ENCODE data around the gene SETD2.
"Not testable (repeated sequence)": the region's sequence is repeated elsewhere in the genome, so short reads cannot be mapped to it uniquely, and the experiment has no call there.

Gene SETD2, protein sequence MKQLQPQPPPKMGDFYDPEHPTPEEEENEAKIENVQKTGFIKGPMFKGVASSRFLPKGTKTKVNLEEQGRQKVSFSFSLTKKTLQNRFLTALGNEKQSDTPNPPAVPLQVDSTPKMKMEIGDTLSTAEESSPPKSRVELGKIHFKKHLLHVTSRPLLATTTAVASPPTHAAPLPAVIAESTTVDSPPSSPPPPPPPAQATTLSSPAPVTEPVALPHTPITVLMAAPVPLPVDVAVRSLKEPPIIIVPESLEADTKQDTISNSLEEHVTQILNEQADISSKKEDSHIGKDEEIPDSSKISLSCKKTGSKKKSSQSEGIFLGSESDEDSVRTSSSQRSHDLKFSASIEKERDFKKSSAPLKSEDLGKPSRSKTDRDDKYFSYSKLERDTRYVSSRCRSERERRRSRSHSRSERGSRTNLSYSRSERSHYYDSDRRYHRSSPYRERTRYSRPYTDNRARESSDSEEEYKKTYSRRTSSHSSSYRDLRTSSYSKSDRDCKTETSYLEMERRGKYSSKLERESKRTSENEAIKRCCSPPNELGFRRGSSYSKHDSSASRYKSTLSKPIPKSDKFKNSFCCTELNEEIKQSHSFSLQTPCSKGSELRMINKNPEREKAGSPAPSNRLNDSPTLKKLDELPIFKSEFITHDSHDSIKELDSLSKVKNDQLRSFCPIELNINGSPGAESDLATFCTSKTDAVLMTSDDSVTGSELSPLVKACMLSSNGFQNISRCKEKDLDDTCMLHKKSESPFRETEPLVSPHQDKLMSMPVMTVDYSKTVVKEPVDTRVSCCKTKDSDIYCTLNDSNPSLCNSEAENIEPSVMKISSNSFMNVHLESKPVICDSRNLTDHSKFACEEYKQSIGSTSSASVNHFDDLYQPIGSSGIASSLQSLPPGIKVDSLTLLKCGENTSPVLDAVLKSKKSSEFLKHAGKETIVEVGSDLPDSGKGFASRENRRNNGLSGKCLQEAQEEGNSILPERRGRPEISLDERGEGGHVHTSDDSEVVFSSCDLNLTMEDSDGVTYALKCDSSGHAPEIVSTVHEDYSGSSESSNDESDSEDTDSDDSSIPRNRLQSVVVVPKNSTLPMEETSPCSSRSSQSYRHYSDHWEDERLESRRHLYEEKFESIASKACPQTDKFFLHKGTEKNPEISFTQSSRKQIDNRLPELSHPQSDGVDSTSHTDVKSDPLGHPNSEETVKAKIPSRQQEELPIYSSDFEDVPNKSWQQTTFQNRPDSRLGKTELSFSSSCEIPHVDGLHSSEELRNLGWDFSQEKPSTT (N-terminal part only)

DNA sequence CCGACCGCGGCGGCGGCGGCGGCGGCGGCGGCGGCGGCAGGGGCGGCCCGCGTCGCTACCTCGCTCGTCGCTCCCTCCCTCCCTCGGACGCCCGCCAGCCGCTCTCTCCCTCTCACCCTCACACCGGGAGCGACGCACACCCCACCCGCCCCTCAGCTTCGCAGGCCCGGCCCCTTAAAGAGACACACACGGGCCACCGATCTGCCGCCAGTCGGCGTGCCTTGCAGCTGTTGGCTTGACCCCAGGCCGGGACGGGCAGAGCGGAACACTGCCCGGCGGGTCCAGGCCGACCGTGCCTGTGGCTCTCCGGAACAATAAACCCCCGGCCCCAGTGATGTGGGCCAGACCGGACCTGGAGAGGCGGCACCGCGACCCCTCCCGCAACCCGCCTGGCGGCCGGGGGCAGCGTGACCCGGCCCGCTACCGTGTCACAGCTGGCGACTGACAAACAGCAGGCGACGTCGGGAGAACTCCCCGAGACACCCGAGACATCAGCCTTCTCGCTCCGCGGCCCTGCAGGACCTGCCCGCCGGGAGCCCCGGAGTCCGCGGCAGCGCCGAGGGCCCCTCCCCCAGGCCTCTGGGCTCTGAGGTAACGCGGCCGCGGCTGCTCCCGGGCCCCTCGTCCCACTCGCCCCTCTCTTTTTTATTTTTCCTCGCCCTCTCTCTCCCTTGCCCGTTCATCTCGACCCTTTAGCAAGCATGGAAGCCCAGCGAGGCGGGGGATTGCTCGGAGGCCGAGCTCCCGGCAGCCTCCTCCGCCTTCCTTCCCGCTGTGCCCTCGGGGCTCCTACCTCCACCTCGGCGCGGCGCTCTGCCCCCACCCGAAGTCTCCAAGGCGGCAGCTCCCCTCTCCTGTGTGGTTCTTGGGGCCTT lies at the start of gene SETD2:
Gene SETD2 (minus strand): TSS at position 107 of the 875 bp plus-strand sequence. CDS start 189 bp downstream, outside the sequence.
- peak; percentile 92 for DNase-seq (ENCODE audit: low spot score)

DNA sequence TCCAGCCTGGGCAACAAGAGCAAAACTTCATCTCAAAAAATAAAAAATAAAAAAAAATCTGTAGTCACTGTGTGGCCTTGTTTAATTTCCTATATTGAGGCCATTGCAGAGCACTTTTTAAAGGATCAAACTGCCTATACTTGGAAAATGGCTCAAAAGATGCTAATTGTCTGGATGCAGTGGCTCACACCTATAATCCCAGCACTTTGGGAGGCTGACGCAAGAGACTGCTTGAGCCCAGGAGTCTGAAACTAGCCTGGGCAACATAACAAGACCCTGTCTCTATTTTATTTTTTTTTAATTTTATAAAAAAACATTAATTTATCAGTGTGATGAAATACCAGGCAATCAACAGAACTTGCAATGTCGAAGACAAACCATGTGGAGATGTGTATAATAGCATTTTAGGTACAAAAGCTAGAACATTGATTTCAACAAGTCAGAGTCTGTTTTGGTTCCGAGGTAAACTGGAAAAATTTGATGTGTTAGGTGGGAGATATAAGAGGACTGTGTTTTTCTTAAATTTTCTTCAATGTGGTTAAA lies 47.0 kb upstream of the SETD2 start:
- no peak for DNase-seq (ENCODE audit: low spot score)

DNA sequence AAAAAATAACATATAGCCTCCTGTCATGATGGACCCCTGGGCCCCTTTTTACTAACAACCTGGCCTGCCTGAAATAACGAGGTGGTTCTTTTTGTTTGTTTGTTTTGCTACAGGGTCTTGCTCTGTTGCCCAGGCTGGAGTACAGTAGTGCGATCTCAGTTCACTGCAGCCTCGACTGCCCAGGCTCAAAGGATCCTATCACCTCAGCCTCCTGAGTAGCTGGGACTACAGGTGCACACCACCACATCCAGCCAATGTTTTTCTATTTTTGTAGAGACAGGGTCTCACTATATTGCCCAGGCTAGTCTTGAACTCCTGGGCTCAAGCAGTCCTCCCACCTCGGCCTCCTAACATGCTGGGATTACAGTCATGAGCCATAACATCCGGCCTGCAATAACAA lies 42.1 kb upstream of the SETD2 start:
- not testable (repeated sequence) for DNase-seq (ENCODE audit: low spot score)

DNA sequence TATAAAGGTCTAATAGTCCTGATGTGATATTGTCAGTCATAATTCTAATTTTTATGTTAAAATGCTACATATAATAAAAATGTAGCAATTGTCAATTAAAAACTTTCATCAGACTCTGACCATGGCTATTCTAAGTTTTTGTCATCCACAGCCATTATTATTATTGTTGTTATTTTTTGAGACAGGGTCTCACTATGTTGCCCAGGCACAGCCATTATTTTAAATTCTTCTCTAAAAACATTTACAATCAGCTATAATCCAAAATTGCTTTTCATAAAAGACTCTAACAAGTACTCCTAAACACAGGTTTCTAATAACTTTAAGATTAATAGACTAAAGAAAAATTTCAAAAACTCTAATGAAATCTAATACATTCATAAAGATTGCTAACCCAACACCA lies 41.0 kb upstream of the SETD2 start:
- no peak for DNase-seq (ENCODE audit: low spot score)

DNA sequence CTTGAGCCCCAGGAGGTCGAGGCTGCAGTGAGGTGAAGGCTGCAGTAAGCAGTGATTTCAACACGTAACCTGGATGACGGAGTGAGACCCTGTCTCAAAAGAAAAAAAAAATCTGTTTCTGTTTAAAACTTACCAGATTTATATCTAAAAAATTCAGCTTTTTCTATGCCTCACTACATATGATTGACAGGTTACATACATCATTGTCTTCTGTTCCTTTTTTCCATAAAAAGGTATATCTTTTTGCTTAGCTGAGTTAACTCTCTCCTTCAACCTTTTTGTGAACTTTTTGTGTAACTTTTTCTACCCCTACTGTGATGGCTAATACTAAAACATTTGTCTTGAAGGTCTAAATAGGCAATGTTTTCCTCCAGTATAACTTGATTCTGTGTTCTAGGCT lies 38.6 kb upstream of the SETD2 start:
- no peak for DNase-seq (ENCODE audit: low spot score)

DNA sequence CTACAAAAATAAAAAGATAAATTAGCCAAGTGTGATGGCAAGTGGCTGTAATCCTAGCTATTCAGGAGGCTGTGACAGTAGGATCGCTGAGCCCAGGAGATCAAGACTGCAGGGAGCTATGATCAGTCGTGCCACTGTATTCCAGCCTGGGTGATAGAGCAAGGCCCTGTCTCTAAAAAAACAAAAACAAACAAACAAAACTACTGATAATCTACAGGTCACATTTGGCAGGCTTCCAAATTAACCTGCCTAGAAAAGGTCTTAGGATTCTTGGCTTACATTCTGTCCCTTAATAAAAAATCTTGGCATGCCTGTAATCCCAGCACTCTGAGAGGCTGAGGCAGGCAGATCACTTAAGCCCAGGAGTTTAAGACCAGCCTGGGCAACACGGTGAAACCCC lies 33.4 kb upstream of the SETD2 start:
- no peak for DNase-seq (ENCODE audit: low spot score)

DNA sequence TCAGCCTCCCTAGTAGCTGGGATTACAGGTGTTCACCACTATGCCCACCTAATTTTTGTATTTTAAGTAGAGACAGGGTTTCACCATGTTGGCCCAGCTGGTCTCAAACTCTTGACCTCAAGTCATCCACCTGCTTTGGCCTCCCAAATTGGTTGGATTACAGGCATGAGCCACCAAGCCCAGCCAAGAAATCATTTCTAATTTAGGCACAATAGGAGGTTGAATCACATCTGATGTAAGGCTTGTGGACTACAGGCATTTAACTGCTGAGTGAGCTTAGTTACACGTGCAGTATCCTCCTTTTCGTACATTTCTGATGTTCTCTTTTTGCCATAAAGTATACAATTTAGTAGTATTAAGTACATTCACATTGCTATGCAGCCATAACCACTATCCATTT lies 31.1 kb upstream of the SETD2 start:
- DNase-seq (ENCODE audit: low spot score), result no peak

DNA sequence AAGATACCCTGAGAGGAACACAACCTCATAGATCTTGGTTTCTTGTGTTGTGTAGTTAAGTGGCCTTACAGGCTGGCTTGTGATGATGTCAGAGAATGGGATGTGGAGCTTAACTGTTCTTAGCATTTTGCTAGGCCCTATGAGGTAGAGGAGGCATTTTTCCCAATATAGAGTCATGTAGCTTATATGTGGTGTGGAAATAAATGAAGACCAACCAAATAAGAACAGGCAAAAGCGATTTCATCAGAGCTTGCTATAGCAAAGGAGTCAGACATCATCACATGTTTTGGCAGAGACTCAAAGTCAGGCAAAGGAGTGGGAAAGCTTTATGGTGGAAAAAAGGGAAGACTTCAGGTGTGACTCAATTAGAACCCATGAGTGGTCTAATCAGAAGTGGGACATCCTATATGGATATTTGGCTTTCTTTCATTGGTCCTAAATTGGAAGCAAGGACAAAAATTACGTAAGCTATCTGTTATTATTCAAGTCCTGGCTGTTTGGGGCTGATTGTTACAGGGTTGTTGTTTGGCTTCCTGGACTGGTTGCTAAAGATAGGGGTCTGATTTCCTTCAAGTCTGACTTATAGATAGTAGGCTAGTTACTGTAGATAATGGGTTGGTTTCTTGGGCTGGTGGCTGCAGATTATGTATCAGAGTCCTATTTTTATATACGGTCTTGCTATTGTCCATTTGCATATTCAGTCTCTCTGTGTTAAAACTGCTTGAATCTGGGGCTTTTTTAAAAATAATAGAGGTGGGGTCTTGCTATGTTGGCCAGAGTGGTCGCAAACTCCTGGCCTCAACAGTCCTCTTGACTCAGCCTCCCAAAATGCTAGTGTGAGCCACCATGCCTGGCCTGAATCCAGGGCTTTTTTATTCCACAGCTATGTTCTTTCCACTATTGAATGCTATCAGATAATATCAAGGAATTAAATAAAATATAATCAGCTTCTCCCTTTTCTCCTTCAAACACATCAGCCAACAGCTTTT lies 30.3 kb upstream of the SETD2 start:
- DNase-seq (ENCODE audit: low spot score), result no peak

DNA sequence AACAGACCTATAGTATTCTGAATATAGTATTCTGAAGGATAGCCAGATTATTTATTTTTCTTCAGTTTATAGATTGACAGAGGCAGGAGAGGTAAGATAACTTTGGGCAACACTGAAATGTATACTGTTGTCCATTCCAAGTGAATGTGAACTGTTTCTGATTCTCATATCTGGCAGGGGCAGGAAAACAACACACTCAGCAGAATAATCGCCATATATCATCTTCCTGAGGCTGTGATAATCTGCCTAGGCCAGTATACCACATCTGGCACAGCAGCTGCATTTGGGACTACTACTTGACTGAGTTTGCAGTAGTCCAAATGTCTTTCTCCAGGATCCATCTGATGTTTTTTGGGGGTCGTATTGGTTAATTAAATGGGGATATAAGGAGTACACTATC lies 22.4 kb upstream of the SETD2 start:
- no peak for DNase-seq (ENCODE audit: low spot score)

DNA sequence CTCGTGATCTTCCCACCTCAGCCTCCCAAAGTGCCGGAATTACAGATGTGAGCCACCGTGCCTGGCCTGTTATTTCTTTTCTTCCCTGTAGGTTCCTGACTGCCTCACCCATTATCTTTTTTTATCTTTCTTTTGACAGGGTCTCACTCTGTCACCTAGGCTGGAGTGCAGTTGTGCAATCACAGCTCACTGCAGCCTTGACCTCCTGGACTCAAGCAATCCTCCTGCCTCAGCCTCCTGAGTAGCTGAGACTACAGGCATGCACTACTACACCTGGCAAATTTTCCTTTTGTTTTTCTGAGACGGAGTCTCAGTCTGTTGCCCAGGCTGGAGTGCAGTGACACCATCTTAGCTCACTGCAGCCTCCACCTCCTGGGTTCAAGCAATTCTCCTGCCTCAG lies 17.8 kb upstream of the SETD2 start:
- not testable (repeated sequence) for DNase-seq (ENCODE audit: low spot score)

DNA sequence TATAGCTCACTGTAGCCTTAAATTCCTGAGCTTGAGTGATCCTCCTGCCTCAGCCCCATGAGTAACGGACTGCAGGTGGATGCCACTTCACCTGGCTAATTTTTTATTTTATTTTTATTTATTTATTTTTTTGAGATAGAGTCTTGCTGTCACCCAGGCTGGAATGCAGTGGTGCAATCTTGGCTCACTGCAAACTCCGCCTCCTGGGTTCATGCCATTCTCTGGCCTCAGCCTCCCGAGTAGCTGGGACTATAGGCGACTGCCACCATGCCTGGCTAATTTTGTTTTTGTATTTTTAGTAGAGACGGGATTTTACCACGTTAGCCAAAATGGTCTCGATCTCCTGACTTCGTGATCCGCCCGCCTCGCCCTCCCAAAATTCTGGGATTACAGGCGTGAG lies 16.1 kb upstream of the SETD2 start:
- DNase-seq (ENCODE audit: low spot score), result not testable (repeated sequence)

DNA sequence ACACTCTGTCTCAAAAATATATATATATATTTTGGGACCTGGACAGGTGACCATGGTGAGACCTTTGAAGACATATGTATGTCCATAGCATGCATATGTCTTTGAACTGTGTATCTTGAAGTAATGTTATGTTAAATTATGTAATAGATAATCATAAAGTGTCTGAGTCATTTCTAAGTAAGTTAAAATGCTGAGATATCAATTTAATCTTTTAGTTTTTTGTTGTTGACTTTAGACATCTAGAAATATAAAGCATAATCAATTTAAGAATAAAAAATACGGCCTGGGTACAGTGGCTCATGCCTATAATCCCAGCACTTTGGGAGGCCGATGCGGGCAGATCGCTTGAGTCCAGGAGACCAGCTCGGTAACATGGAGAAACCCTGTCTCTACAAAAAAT lies 12.7 kb upstream of the SETD2 start:
- DNase-seq (ENCODE audit: low spot score), result no peak

DNA sequence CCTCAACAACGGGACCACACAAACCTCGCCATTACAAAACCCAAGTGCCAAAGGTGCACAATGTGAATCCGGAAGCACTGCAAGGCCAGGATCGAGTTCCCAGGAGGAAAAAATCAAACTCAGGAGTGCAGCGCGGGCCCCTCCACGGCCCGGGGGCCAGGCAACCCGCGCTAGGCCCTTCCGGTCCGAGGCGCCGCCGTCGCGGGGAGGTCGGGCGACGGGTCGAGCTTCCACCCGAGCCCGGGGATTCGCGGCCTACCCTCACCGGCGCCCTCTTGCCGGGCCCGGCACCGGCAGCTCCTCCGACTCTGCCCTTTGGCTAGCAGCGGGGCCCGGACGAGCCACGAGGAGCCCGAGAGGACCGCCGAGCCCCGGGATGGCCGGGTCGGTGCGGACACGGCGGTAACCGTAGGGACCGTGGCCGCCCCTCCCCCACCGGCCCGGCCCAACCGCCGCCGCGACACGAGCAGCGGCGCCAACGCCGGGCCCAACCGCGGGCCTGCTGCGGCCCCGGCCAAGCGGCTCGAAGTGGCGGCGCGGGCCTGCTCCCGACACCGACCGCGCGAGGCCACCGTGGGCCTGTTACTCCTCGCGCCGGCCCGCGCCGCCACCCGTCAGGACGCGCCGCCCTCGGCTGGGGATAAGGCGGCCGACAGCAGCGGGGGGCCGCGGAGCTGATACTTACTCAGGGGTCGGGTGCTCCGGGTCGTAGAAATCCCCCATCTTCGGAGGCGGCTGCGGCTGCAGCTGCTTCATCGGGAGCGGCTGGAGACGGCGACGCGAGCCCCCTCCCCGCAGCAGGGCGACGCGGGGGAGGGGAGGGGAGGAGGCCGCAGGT lies 525 bp downstream of the SETD2 start:
- DNase-seq (ENCODE audit: low spot score), result peak; percentile 35

DNA sequence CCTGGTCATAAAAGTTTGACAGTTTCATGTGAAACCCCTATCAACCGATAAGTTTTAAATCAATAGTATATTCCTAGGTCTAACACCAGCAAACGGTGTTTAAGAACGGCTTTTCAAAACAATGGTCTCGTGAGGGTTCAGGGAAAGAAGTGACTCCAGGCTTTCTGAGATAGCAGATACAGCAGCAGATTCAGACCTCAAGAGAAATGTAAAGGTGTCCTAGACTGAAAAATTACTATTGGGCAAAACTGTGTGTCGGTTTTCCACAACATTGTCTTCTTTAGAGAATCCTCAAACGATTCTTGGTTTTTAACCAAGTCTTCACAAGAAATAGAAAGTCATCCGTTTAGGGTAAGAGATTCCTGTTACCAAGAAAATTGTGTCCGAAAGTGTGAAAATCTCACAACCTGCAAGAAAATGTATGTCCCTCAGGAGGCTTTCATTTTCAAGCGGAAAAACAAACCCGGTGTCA lies 1.2 kb downstream of the SETD2 start:
- peak; percentile 41 for DNase-seq (ENCODE audit: low spot score)

DNA sequence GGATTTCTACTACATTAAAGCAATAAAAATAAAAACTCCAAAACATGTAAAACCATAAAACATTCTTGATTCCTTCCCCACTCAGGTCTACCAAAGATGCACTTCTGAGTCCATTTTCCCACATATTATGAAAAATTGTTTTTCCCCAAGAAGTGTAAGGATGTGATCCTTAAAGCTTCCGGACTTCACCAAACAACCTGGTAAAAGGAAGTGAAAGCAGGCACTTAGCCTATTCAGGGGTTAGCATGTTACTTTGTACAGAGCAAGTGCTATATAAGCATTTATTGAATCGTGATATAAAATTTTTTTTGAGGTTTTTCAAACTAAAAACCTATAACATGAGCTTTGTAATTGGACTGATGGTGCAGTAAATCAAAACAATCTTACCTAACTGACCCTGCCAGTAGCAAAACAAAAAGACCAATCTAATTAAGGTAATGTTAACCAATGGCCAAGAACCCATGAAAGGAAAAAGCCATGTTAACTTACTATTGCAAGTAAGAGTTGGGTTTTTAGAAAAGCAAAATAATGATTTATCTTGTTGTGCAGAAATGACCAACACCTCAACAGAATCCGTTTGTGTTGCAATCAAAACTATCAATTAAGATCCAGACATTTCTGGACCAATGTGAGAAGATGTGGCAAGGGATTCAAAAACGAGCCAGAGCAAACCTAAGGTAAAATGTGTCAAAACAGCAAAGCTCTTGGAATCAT lies 1.8 kb downstream of the SETD2 start:
- DNase-seq (ENCODE audit: low spot score), result no peak

DNA sequence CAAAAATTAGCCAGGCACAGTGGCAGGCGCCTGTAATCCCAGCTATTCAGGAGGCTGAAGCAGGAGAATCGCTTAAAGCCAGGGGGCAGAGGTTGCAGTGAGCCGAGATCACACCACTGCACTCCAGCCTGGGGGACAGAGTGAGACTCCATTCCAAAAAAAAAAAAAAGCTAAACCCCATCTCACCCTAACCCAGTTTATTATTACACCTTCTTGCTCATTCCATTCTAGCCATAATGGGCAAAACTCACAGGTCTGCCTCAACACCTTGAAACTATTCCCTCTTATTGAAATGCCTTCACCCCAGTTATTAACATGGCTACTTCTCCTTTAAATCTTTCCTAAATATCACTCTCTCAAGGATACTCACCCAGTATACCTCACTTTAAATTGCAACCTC lies 4.1 kb downstream of the SETD2 start:
- DNase-seq (ENCODE audit: low spot score), result no peak

DNA sequence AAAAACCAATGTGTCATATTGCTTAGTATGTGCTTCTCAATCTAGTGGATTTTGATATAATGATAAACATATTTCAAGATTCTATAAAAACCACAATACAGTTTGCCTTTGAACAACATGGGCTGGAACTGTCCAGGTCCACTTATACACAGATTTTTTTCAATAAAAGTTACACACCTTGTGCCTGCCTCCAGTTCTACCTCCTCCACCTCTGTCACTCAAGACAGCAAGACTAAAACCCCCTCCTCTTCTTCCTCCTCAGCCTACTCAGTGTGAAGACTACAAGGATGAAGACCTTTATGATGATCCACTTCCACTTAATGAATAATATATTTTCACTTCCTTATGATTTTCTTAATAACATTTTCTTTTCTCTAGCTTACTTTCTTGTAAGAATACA lies 5.7 kb downstream of the SETD2 start:
- DNase-seq (ENCODE audit: low spot score), result no peak

DNA sequence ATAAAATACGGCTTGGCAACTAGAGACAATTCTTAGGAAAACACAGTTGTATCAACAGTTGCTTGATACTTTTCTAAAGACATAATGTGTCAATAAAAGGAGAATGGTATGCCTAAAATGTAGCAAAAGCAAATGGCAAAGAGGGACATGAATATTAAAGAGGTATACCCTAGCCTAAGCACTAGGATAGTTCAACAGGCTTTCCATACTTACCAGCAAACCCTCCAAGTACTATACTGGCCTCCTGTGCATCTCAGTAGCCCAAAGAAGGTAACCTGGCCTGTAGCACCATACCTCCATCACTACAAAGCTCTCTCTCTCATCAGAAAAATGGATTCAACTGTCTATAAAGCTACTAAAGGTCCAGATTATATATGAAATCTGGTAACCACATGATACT lies 7.5 kb downstream of the SETD2 start:
- DNase-seq (ENCODE audit: low spot score), result no peak
